Brain microvascular endothelial cell (primary cell): ENCODE measurements around the gene ABCG2.

Experiments used
- DNase-seq: peaks from one replicate; pipeline ENCODE4 v3.0.0-alpha.2; 2020
- H3K27ac ChIP-seq: fragments of 250-450 bp; sonication (Bioruptor Pico); 2 replicates; pipeline ENCODE4 v1.5.1; 2020; ENCODE audit warnings: mild to moderate bottlenecking, moderate library complexity
- H3K27me3 ChIP-seq: fragments of 250-450 bp; sonication (Bioruptor Pico); replicated peaks from 2 replicates; pipeline ENCODE4 v1.5.1; 2020; ENCODE audit warnings: mild to moderate bottlenecking
- H3K36me3 ChIP-seq: fragments of 250-450 bp; sonication (Bioruptor Pico); replicated peaks from 2 replicates; pipeline ENCODE4 v1.5.1; 2020; ENCODE audit warnings: mild to moderate bottlenecking
- H3K4me3 ChIP-seq: 2 replicates; pipeline ENCODE4 v1.5.1; 2011; ENCODE audit warnings: low read depth, mild to moderate bottlenecking, control low read depth, low read length, moderate library complexity
- CTCF ChIP-seq: IDR thresholded peaks from 2 replicates; pipeline ENCODE4 v1.5.1; 2011; ENCODE audit warnings: low read depth, mild to moderate bottlenecking, moderate library complexity, low read length, control low read depth, inconsistent platforms; ENCODE audit errors: missing control alignments
- in situ Hi-C: cut with HindIII; loops from 2 replicates; pipeline ENCODE4 v1.10.0; 2017; ENCODE audit warnings: low sequenced_read_pairs, low pct_ligation_motif_present

Gene ABCG2

DNA sequence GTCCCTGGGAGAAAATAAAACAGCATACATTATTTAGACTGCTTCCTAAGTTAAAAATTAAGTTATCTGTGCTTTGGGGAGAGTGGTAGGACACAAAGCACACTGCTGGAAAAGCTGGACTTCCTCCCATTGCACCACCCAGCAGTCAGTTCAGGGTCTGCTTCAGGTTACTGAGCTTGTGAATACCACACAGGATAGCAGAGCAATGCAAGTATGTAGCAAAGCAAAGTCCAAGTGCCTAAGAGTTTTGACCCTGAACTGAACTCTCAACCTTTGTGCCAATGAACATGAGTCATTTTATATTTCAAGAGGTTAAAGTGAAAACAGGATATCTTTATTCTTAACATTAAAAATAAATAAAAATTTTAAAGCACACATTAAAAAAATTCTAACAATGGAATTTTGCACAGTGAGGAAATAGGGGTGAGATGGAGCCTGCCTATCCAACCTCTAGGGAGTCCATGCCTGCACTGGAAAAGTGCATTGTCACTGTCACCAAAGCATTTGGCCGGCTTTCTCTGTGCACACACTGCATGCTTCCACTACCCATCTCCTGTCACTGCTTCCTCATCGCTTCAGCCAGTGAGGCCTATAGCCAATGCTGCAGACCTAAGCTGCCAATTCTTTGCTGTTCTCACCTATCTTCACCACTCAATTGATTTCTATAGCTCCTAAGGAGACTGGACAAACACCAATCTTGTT is 50.9 kb downstream of the ABCG2 start:
- TF ChIP-seq CTCF: no peak
- Histone ChIP-seq H3K27me3 (no peaks in the 10 kb centered on the region), H3K4me3 (no peak overlapping the region), H3K27ac (no peak overlapping the region), H3K36me3 (no peaks in the 10 kb centered on the region)
- DNase-seq: no peak
- in situ Hi-C loops: no loop called here

- no peak overlapping the region for H3K4me3 ChIP-seq
- TF ChIP-seq CTCF: no peak
- in situ Hi-C loops: no loop called here
- H3K27me3 ChIP-seq: no peaks in the 10 kb centered on the region
- H3K36me3 ChIP-seq: no peaks in the 10 kb centered on the region
- H3K27ac ChIP-seq: peak overlapping the region; percentile 26
- DNase-seq: no peak
Measured at GRCh38 chr4:88106205-88106604, 52.2 kb downstream of the ABCG2 start.

DNA sequence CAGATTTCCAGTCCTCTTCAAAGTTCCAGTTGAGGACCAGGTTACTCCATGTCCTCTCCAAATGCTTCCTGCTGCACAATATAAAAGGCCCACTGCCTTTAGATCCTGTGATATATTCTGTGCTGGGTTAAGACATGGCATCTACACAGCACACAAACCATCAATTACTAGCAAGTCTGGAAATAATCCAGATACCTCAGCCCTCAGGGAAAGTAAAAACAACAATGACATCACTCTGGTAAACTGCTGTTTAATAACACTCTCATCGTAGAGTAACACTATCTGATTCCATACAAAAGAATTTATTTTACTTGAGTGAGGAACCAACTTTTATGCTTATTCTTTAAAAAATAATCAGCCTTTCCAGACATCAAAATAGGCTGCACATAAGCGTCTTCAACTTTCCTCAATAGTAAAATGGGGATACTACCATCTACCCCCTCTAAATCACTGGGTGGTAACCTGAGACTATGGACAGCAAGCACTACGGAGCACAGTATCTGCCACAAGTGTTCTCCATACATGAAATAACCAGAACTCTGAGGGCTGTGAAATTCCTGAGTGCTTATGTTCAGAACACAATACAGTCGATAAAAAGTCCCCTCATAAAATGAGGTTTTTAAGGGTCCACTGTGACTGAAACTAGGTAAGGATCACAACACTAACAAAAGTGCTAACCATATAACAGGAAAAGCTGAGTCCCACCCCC is 53.4 kb downstream of the ABCG2 start:
- Histone ChIP-seq H3K4me3 (no peak overlapping the region), H3K27me3 (no peaks in the 10 kb centered on the region), H3K36me3 (no peaks in the 10 kb centered on the region), H3K27ac (peak overlapping the region; percentile 63)
- no peak for TF ChIP-seq CTCF
- in situ Hi-C loops: no loop called here
- DNase-seq: peak; percentile 59

DNA sequence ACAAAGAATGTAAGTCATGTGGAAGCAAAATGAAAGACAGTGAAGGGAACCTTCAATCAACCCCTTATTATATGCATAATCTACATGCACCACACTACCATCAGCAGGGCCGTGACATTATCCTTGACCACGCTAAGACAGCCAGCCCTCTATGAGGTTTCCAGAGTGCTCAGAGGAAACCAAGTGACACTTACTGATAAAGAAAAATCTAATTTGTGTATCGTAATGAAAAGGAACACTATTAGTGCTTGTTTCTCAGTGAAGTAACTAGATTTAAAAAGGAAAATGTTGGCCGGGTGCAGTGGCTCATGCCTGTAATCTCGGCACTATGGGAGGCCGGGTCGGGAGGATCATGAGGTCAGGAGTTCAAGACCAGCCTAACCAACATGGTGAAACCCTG is 56.4 kb downstream of the ABCG2 start:
- Histone ChIP-seq H3K36me3 (no peaks in the 10 kb centered on the region), H3K27ac (no peak overlapping the region), H3K4me3 (no peak overlapping the region), H3K27me3 (no peaks in the 10 kb centered on the region)
- in situ Hi-C loops: no loop called here
- no peak for TF ChIP-seq CTCF
- DNase-seq: no peak

DNA sequence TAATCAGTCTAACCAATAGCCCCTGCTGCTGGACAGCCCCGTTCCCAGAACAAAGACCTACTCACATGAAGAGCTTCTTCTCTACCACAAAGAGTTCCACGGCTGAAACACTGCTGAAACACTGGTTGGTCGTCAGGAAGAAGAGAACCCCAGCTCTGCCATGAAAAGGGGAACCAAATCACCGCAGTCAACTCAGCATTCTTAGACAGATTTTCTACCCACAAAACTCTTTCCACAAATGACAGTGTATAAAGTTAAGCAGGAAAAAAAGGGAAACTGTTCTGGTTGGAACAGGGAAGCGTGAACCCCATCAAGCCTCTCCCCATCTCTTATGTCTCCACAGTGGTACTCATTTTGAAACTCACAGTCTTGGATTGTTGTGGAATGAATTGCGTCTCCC is 57.3 kb downstream of the ABCG2 start:
- no peaks in the 10 kb centered on the region for H3K36me3 ChIP-seq
- no peak overlapping the region for H3K4me3 ChIP-seq
- no peak for TF ChIP-seq CTCF
- no peak for DNase-seq
- no peak overlapping the region for H3K27ac ChIP-seq
- in situ Hi-C loops: no loop called here
- no peaks in the 10 kb centered on the region for H3K27me3 ChIP-seq
